HG02571 (cell line): ENCODE measurements around the gene SCAPER.

Experiments used
- ATAC-seq: cut with Tn5 transposase; IDR thresholded peaks from one replicate; pipeline ENCODE4 v1.9.1; 2021; ENCODE audit warnings: mild to moderate bottlenecking, moderate library complexity; ENCODE audit not compliant: unreplicated experiment

The SCAPER gene

GRCh38 chr15:76342382-76343201 lies 562.5 kb downstream of the SCAPER start:
- ATAC-seq: no peak

GRCh38 chr15:76342058-76342381 lies 563.1 kb downstream of the SCAPER start:
- no peak for ATAC-seq

GRCh38 chr15:76341366-76342057 lies 563.6 kb downstream of the SCAPER start:
- no peak for ATAC-seq

- no peak for ATAC-seq
These were observed 564.3 kb downstream of the SCAPER start for GRCh38 chr15:76340803-76341365.

- ATAC-seq: no peak
These were observed 564.8 kb downstream of the SCAPER start for GRCh38 chr15:76340198-76340802.

GRCh38 chr15:76339305-76340197 lies 565.6 kb downstream of the SCAPER start:
- ATAC-seq: no peak

- ATAC-seq: no peak
These were observed 566.4 kb downstream of the SCAPER start for GRCh38 chr15:76338486-76339304.

- no peak for ATAC-seq
These were observed 567.2 kb downstream of the SCAPER start for GRCh38 chr15:76337696-76338485.

- ATAC-seq: no peak
These were observed 568.0 kb downstream of the SCAPER start for GRCh38 chr15:76337059-76337695.

GRCh38 chr15:76336254-76337058 lies 568.7 kb downstream of the SCAPER start, which contains the start of gene ISL2:
ISL2 (plus strand) TSS chr15:76336773; CDS start chr15:76336884, 111 bp downstream.
- peak; percentile 68 for ATAC-seq

- ATAC-seq: no peak
These were observed 569.6 kb downstream of the SCAPER start for GRCh38 chr15:76335307-76336253.

- no peak for ATAC-seq
These were observed 570.5 kb downstream of the SCAPER start for GRCh38 chr15:76334438-76335306.

- no peak for ATAC-seq
These were observed 571.3 kb downstream of the SCAPER start for GRCh38 chr15:76333720-76334437.

- ATAC-seq: no peak
These were observed 571.8 kb downstream of the SCAPER start for GRCh38 chr15:76333309-76333708.

- ATAC-seq: no peak
These were observed 572.3 kb downstream of the SCAPER start for GRCh38 chr15:76332796-76333195.
